ENCODE results near the gene SIGLEC15.
"Not testable (repeated sequence)": the region's sequence is repeated elsewhere in the genome, so short reads cannot be mapped to it uniquely, and the experiment has no call there.

GRCh38 chr18:45848643-45849042, 23.2 kb downstream of the SIGLEC15 start:
- not testable (repeated sequence) for TF ChIP-seq CTCF (conservative IDR thresholded peaks at IDR 0.05); ZFX (IDR thresholded peaks at IDR 0.05)
